AG04450 (cell line): ENCODE measurements around the gene MED27. TPM values are rescaled to one million over a fixed set of nuclear protein-coding genes. Genes with fewer than 3 reads are reported as not detected.

Source experiments
- CTCF ChIA-PET: fragments of 300-600, 350-600 bp; formaldehyde crosslinking; extraction: SDS; loops from one replicate; lab custom pipeline; 2022; ENCODE audit warnings: antibody characterized with exemption, inconsistent platforms; lab: Charles Lee
- POLR2A ChIA-PET: fragments of 350-600 bp; formaldehyde crosslinking; extraction: SDS; loops from one replicate; lab custom pipeline; 2021; ENCODE audit warnings: antibody characterized with exemption, inconsistent platforms; lab: Yijun Ruan, JAX
- DNase-seq: peaks from one replicate; pipeline ENCODE4 v3.0.0-alpha.2; 2011; ENCODE audit warnings: low read depth, low spot score
- H3K27ac ChIP-seq: one replicate; pipeline ENCODE4 v1.5.1; 2012; ENCODE audit warnings: low read depth, low read length, control low read depth
- H3K27me3 ChIP-seq: one replicate; pipeline ENCODE4 v1.6.0; 2012; ENCODE audit warnings: low read length; ENCODE audit not compliant: control insufficient read depth, insufficient read depth
- H3K4me3 ChIP-seq: 2 replicates; pipeline ENCODE4 v1.5.1; 2011; ENCODE audit warnings: mild to moderate bottlenecking, low read depth, low read length, control low read depth
- H3K9me3 ChIP-seq: 2 replicates; pipeline ENCODE4 v1.5.1; 2012; ENCODE audit warnings: low read length; ENCODE audit not compliant: control insufficient read depth, insufficient read depth
- CTCF ChIP-seq: IDR thresholded peaks from 2 replicates; pipeline ENCODE4 v1.5.1; 2011; ENCODE audit warnings: low read depth, low read length, control low read depth, inconsistent platforms
- polyA plus RNA-seq: library from polyadenylated mRNA; depleted of rRNA; stranded (reverse); fragments of >200 nt; gene quantifications from 2 replicates; pipeline ENCODE4 v1.2.3, GENCODE V29; 2011

The MED27 gene
- polyA plus RNA-seq, 1 experiment, result 36.6 TPM

GRCh38 chr9:131835151-131835910 is 244.3 kb downstream of the MED27 start:
- Histone ChIP-seq H3K9me3 (peaks cover 27% of the 10 kb centered on the region), H3K4me3 (no peak overlapping the region; the same call in 1 of the 2 replicates), H3K27me3 (peaks cover 24% of the 10 kb centered on the region), H3K27ac (no peak overlapping the region)
- CTCF ChIA-PET, result interaction anchor here (1.2 kb wide), 1 partner anchor 401 kb away, joined by 3 read pairs; no protein-coding TSS in a partner anchor
- POLR2A ChIA-PET, result interaction anchor here (0.5 kb wide), 1 partner anchor 553 kb away, joined by 3 read pairs; no protein-coding TSS in a partner anchor
- TF ChIP-seq CTCF, result no peak
- DNase-seq, result no peak

GRCh38 chr9:131834721-131835120 is 244.9 kb downstream of the MED27 start:
- Histone ChIP-seq H3K27ac (no peak overlapping the region), H3K27me3 (peaks cover 24% of the 10 kb centered on the region), H3K4me3 (no peak overlapping the region), H3K9me3 (peaks cover 27% of the 10 kb centered on the region)
- POLR2A ChIA-PET, result interaction anchor here (0.5 kb wide), 1 partner anchor 554 kb away, joined by 3 read pairs; no protein-coding TSS in a partner anchor
- CTCF ChIA-PET, result no interaction called here
- no peak for DNase-seq
- TF ChIP-seq CTCF, result no peak

- TF ChIP-seq CTCF, result no peak
- Histone ChIP-seq H3K27ac (no peak overlapping the region), H3K4me3 (no peak overlapping the region), H3K9me3 (peaks cover 27% of the 10 kb centered on the region), H3K27me3 (peaks cover 24% of the 10 kb centered on the region)
- POLR2A ChIA-PET, result no interaction called here
- DNase-seq, result no peak
- CTCF ChIA-PET, result no interaction called here
Observed at GRCh38 chr9:131833906-131834305, 245.8 kb downstream of the MED27 start.

GRCh38 chr9:131833083-131833482 is 246.6 kb downstream of the MED27 start:
- ChIA-PET CTCF (no interaction called here), POLR2A (no interaction called here)
- no peak overlapping the region for H3K4me3 ChIP-seq
- no peak for DNase-seq
- TF ChIP-seq CTCF, result no peak
- H3K9me3 ChIP-seq, result peaks cover 27% of the 10 kb centered on the region
- peaks cover 31% of the 10 kb centered on the region for H3K27me3 ChIP-seq
- no peak overlapping the region for H3K27ac ChIP-seq
